HT1080 (cell line): ENCODE measurements around the gene DNAJC24. TPM values are rescaled to one million over a fixed set of nuclear protein-coding genes. Genes with fewer than 3 reads are reported as not detected.

ENCODE experiments used
- DNase-seq: peaks from one replicate; pipeline ENCODE4 v3.0.0-alpha.2; 2015; ENCODE audit warnings: low read depth
- total RNA-seq: library from RNA; depleted of rRNA; stranded (reverse); fragments of >200 nt; shearing (Covaris generic); gene quantifications from 2 replicates; pipeline ENCODE4 v1.2.3, GENCODE V29; 2014

DNAJC24 gene
- total RNA-seq, 1 experiment from 2014 or later = 12.0 TPM

GRCh38 chr11:31414338-31414737 is 44.7 kb downstream of the DNAJC24 start:
- DNase-seq = no peak

- no peak for DNase-seq
These were observed 45.8 kb downstream of the DNAJC24 start for GRCh38 chr11:31415435-31415834.

- DNase-seq = no peak
These were observed 47.7 kb downstream of the DNAJC24 start for GRCh38 chr11:31417357-31417756.

GRCh38 chr11:31417816-31418215 is 48.2 kb downstream of the DNAJC24 start:
- no peak for DNase-seq

- DNase-seq = no peak
These were observed 49.5 kb downstream of the DNAJC24 start for GRCh38 chr11:31419138-31419537.

GRCh38 chr11:31419669-31420068 is 50.0 kb downstream of the DNAJC24 start:
- DNase-seq = no peak

- no peak for DNase-seq
These were observed 52.2 kb downstream of the DNAJC24 start for GRCh38 chr11:31421820-31422219.

- no peak for DNase-seq
These were observed 53.0 kb downstream of the DNAJC24 start for GRCh38 chr11:31422703-31423102.

GRCh38 chr11:31424652-31425051 is 55.0 kb downstream of the DNAJC24 start:
- DNase-seq = no peak

- DNase-seq = no peak
These were observed 64.2 kb downstream of the DNAJC24 start for GRCh38 chr11:31433851-31434250.

- peak; percentile 37 for DNase-seq
These were observed 68.2 kb downstream of the DNAJC24 start for GRCh38 chr11:31437742-31438435.

- no peak for DNase-seq
These were observed 71.6 kb downstream of the DNAJC24 start for GRCh38 chr11:31441296-31441695.

GRCh38 chr11:31442086-31442485 is 72.4 kb downstream of the DNAJC24 start:
- no peak for DNase-seq

- DNase-seq = no peak
These were observed 74.1 kb downstream of the DNAJC24 start for GRCh38 chr11:31443802-31444201.

- no peak for DNase-seq
These were observed 76.0 kb downstream of the DNAJC24 start for GRCh38 chr11:31445621-31446020.

GRCh38 chr11:31449040-31449439 is 79.4 kb downstream of the DNAJC24 start:
- DNase-seq = no peak

GRCh38 chr11:31450841-31451240 is 81.2 kb downstream of the DNAJC24 start:
- no peak for DNase-seq

GRCh38 chr11:31455177-31455576 is 85.5 kb downstream of the DNAJC24 start:
- DNase-seq = no peak

GRCh38 chr11:31464436-31464835 is 94.8 kb downstream of the DNAJC24 start:
- DNase-seq = no peak

GRCh38 chr11:31474083-31474482 is 104.4 kb downstream of the DNAJC24 start:
- no peak for DNase-seq

GRCh38 chr11:31477528-31478222 is 108.0 kb downstream of the DNAJC24 start:
- DNase-seq = no peak

- DNase-seq = no peak
These were observed 108.5 kb downstream of the DNAJC24 start for GRCh38 chr11:31478223-31478590.

GRCh38 chr11:31479066-31479465 is 109.4 kb downstream of the DNAJC24 start:
- no peak for DNase-seq
